Measurements from ENCODE around the gene SYNRG. TPM values are rescaled to one million over a fixed set of nuclear protein-coding genes. Genes with fewer than 3 reads are reported as not detected.

Gene SYNRG
- total and polyA plus RNA-seq, 2 of the 13 experiments (the other 11 are each of a cell fraction or from before 2014, with no cell fraction given), result 7.3 to 8.7 TPM

GRCh38 chr17:37489197-37490001 lies 119.8 kb downstream of the SYNRG start, which contains the start of gene DUSP14 (continued):
- TF ChIP-seq ATF5 (CRISPR knock-in tag; IDR thresholded peaks at IDR 0.05; ENCODE audit: low read depth) (no peak), AKNA (CRISPR knock-in tag; IDR thresholded peaks at IDR 0.05; ENCODE audit: borderline replicate concordance) (no peak), ZNF121 (CRISPR knock-in tag; IDR thresholded peaks at IDR 0.05) (no peak), EEA1 (CRISPR knock-in tag; IDR thresholded peaks at IDR 0.05; ENCODE audit: borderline replicate concordance) (no peak), NFIB (CRISPR knock-in tag; IDR thresholded peaks at IDR 0.05; ENCODE audit: borderline replicate concordance) (no peak), NKX3-1 (CRISPR knock-in tag; IDR thresholded peaks at IDR 0.05) (no peak), ZNF597 (CRISPR knock-in tag; IDR thresholded peaks at IDR 0.05) (no peak), THYN1 (CRISPR knock-in tag; IDR thresholded peaks at IDR 0.05; ENCODE audit: borderline replicate concordance, low read depth) (no peak), ATF3 (CRISPR knock-in tag; IDR thresholded peaks at IDR 0.05) (no peak), ESRRA (CRISPR knock-in tag; IDR thresholded peaks at IDR 0.05; ENCODE audit: low read depth) (no peak; the same call in 1 of the 2 replicates), CBX5 (CRISPR knock-in tag; IDR thresholded peaks at IDR 0.05; ENCODE audit: borderline replicate concordance) (no peak), TFAP4 (IDR thresholded peaks at IDR 0.05; ENCODE audit: borderline replicate concordance, low read depth) (no peak)
- TF ChIP-seq, protein P1, sequence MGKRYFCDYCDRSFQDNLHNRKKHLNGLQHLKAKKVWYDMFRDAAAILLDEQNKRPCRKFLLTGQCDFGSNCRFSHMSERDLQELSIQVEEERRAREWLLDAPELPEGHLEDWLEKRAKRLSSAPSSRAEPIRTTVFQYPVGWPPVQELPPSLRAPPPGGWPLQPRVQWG (CRISPR knock-in tag; IDR thresholded peaks at IDR 0.05; ENCODE audit: borderline replicate concordance, low read depth), result no peak
- TF ChIP-seq, protein P2, sequence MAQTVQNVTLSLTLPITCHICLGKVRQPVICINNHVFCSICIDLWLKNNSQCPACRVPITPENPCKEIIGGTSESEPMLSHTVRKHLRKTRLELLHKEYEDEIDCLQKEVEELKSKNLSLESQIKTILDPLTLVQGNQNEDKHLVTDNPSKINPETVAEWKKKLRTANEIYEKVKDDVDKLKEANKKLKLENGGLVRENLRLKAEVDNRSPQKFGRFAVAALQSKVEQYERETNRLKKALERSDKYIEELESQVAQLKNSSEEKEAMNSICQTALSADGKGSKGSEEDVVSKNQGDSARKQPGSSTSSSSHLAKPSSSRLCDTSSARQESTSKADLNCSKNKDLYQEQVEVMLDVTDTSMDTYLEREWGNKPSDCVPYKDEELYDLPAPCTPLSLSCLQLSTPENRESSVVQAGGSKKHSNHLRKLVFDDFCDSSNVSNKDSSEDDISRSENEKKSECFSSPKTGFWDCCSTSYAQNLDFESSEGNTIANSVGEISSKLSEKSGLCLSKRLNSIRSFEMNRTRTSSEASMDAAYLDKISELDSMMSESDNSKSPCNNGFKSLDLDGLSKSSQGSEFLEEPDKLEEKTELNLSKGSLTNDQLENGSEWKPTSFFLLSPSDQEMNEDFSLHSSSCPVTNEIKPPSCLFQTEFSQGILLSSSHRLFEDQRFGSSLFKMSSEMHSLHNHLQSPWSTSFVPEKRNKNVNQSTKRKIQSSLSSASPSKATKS (CRISPR knock-in tag; IDR thresholded peaks at IDR 0.05), result no peak

Data from HepG2 (cell line).